Measurements from ENCODE around the gene CYB561D1.

DNA sequence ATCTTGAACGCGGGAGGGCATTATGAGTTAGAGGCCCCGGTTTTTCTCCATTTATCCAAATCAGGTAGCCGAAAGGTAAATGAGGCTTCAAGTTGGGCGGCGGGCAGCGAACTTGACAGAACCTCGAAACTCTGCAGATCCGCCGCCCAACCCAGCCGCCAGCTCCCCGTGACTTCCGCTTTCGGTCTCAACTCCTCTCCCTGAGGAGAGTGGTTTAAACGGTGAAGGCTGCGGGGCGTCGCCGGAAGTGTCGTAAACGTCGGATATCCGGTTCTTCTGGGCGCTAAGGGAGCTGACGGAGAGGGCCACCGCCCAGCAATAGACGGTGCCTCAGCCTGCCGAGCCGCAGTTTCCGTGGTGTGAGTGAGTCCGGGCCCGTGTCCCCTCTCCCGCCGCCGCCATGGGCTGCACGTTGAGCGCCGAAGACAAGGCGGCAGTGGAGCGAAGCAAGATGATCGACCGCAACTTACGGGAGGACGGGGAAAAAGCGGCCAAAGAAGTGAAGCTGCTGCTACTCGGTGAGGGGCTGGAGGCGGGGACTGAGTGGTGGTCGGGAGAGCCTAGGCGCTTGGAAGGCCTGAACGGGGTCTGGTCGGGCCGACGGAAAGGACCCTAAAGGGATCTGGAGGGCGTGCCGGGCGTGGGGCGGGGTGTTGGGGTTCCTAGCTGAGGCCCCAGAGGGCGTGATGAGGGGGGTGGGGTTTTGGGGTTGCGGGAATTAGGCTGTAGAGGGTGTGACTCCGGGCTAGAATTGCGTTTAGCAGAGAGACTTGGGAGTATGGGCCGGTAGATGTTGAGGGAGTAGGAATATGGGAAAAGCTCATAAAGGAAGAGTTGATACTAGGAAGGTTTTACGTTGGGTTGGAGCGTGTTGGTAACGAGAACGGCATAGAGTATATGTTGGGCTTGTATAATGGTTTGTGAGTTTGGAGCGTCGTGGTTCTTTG lies 54.7 kb downstream of the CYB561D1 start, which contains the start of gene GNAI3:
- TF ChIP-seq, protein P1, sequence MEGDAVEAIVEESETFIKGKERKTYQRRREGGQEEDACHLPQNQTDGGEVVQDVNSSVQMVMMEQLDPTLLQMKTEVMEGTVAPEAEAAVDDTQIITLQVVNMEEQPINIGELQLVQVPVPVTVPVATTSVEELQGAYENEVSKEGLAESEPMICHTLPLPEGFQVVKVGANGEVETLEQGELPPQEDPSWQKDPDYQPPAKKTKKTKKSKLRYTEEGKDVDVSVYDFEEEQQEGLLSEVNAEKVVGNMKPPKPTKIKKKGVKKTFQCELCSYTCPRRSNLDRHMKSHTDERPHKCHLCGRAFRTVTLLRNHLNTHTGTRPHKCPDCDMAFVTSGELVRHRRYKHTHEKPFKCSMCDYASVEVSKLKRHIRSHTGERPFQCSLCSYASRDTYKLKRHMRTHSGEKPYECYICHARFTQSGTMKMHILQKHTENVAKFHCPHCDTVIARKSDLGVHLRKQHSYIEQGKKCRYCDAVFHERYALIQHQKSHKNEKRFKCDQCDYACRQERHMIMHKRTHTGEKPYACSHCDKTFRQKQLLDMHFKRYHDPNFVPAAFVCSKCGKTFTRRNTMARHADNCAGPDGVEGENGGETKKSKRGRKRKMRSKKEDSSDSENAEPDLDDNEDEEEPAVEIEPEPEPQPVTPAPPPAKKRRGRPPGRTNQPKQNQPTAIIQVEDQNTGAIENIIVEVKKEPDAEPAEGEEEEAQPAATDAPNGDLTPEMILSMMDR (conservative IDR thresholded peaks at IDR 0.05; ENCODE audit: low read length) = 0 out of 2 replicates have a peak, but pooled peaks have one; percentile 8
- no peak for TF ChIP-seq EZH2phosphoT487 (IDR thresholded peaks at IDR 0.05; ENCODE audit: borderline replicate concordance)

All from Loucy (cell line).